HepG2 (cell line): ENCODE results near the gene TMEM204. TPM values are rescaled to one million over a fixed set of nuclear protein-coding genes. Genes with fewer than 3 reads are reported as not detected.

Experiments
- ATAC-seq: fragments of 200-7000 bp; cut with Tn5 transposase; 3 replicates; pipeline ENCODE4 v1.9.1; 2020; ENCODE audit warnings: mild to moderate bottlenecking, moderate library complexity
- BruUV-seq: library from RNA; stranded (reverse); fragments of 400-500 nt; replicated peaks from 2 replicates; lab custom pipeline; 2021; lab: Mats Ljungman, UMichigan
- CTCF ChIA-PET: fragments of 300-600 bp; formaldehyde crosslinking; extraction: SDS; loops from one replicate; lab custom pipeline; 2021; ENCODE audit warnings: low total read pairs, inconsistent platforms, low intra/inter-chr PET ratio; lab: Yijun Ruan, JAX
- POLR2A ChIA-PET: fragments of 350-600 bp; sonication (Branson Sonifier 250); formaldehyde crosslinking; loops from one replicate; lab custom pipeline; 2020; ENCODE audit warnings: antibody characterized with exemption, inconsistent platforms; lab: Yijun Ruan, JAX
- DNase-seq: peaks from one replicate; pipeline ENCODE4 v3.0.0-alpha.2; 2015; ENCODE audit warnings: low spot score
- FAIRE-seq: peaks from 3 replicates; lab custom pipeline; 2011; peaks lifted over from hg19 to GRCh38; lab: Jason Lieb, UNC
- H2AFZ ChIP-seq: one replicate; pipeline ENCODE4 v1.6.1; 2011; ENCODE audit warnings: low read length, inconsistent platforms
- H3K27ac ChIP-seq: fragments of 300-600 bp; 3 replicates; pipeline ENCODE4 v1.8.0; 2011; ENCODE audit warnings: mixed run types, mild to moderate bottlenecking, mixed read lengths, low read length, inconsistent platforms; ENCODE audit not compliant: insufficient read depth; ENCODE audit errors: extremely low read length
- H3K27me3 ChIP-seq, 2 experiments: fragments of 200-600 bp in 1 of 2; 2 replicates in 1 of 2; 3 replicates in 1 of 2; pipeline versions ENCODE4 v1.6.0 to v1.8.0; 2011; ENCODE audit warnings: low read length in 2 of 2, mild to moderate bottlenecking in 2 of 2, moderate library complexity in 2 of 2, inconsistent platforms in 1 of 2; ENCODE audit not compliant: insufficient read depth in 2 of 2, control insufficient read depth in 1 of 2
- H3K36me3 ChIP-seq, 2 experiments: fragments of 200-600 bp in 1 of 2; replicated peaks in 1 of 2; 2 replicates in 1 of 2; 3 replicates in 1 of 2; pipeline versions ENCODE4 v1.5.1 to v1.8.0; 2011; ENCODE audit warnings: low read length in 2 of 2, inconsistent platforms in 1 of 2; ENCODE audit not compliant: insufficient read depth in 2 of 2, control insufficient read depth in 1 of 2
- H3K4me1 ChIP-seq: 2 replicates; pipeline ENCODE4 v1.5.1; 2012; ENCODE audit warnings: low read length, inconsistent platforms; ENCODE audit not compliant: insufficient read depth
- H3K4me2 ChIP-seq: 2 replicates; pipeline ENCODE4 v1.6.0; 2011; ENCODE audit warnings: low read depth, low read length, inconsistent platforms
- H3K4me3 ChIP-seq, 3 experiments: fragments of 200-600 bp in 1 of 3; sonication (generic), shearing (Covaris generic) in 1 of 3; replicated peaks in 1 of 3; 2 replicates each; pipeline ENCODE4 v1.5.1; 2011 to 2016; ENCODE audit warnings: low read length in 3 of 3, inconsistent platforms in 2 of 3, low read depth in 2 of 3, mild to moderate bottlenecking in 2 of 3, control low read depth in 1 of 3, mixed read lengths in 1 of 3; ENCODE audit not compliant: insufficient read depth in 1 of 3
- H3K79me2 ChIP-seq: one replicate; pipeline ENCODE4 v1.6.1; 2011; ENCODE audit warnings: low read length, inconsistent platforms; ENCODE audit not compliant: insufficient read depth
- H3K9ac ChIP-seq: 2 replicates; pipeline ENCODE4 v1.6.0; 2011; ENCODE audit warnings: mild to moderate bottlenecking, low read depth, low read length, inconsistent platforms; ENCODE audit not compliant: insufficient read depth
- H3K9me3 ChIP-seq: 2 replicates; pipeline ENCODE4 v1.5.1; 2012; ENCODE audit warnings: mild to moderate bottlenecking, low read length
- H4K20me1 ChIP-seq: 2 replicates; pipeline ENCODE4 v1.6.0; 2011; ENCODE audit warnings: inconsistent platforms, mild to moderate bottlenecking, low read length, moderate library complexity; ENCODE audit not compliant: insufficient read depth
- ADNP ChIP-seq: sonication (generic); formaldehyde crosslinking; IDR thresholded peaks from 2 replicates; pipeline ENCODE4 v1.4.0; 2020; ENCODE audit warnings: missing genetic modification reagents
- CBFB ChIP-seq: sonication (generic); formaldehyde crosslinking; IDR thresholded peaks from 2 replicates; pipeline ENCODE4 v1.4.0; 2020; ENCODE audit warnings: missing genetic modification reagents
- CREM ChIP-seq, 2 experiments: sonication (generic) in 1 of 2; formaldehyde crosslinking in 1 of 2; IDR thresholded peaks; 2 replicates each; pipeline versions ENCODE4 v1.4.0 to v1.6.1; 2016 to 2020; ENCODE audit warnings: antibody characterized with exemption in 1 of 2, mild to moderate bottlenecking in 1 of 2, missing genetic modification reagents in 1 of 2
- EHMT2 ChIP-seq: fragments of 200-600 bp; sonication (generic); IDR thresholded peaks from 2 replicates; pipeline ENCODE4 v1.7.0; 2017; ENCODE audit warnings: antibody characterized with exemption, low read depth, low read length, borderline replicate concordance
- GTF2F1 ChIP-seq: fragments of 150-350 bp; IDR thresholded peaks from 2 replicates; pipeline ENCODE4 v1.6.1; 2014; ENCODE audit warnings: low read length
- HNF1A ChIP-seq, 2 experiments: sonication (generic) in 1 of 2; formaldehyde crosslinking in 1 of 2; IDR thresholded peaks; 2 replicates each; pipeline versions ENCODE4 v1.4.0 to v1.6.1; 2016 to 2020; ENCODE audit warnings: borderline replicate concordance in 1 of 2, low read depth in 1 of 2, mild to moderate bottlenecking in 1 of 2, missing genetic modification reagents in 1 of 2
- KMT2B ChIP-seq: IDR thresholded peaks from 2 replicates; pipeline ENCODE4 v1.6.1; 2016; ENCODE audit warnings: missing genetic modification reagents, missing compliant biosample characterization
- MAZ ChIP-seq, 2 experiments: sonication (generic) in 1 of 2; formaldehyde crosslinking in 1 of 2; IDR thresholded peaks; 2 replicates each; pipeline versions ENCODE4 v1.5.0 to v1.6.1; 2012 to 2020; ENCODE audit warnings: low read depth in 2 of 2, mild to moderate bottlenecking in 2 of 2, borderline replicate concordance in 1 of 2, improper control_type of control experiment in 1 of 2, low read length in 1 of 2, missing genetic modification reagents in 1 of 2, moderate library complexity in 1 of 2
- PAF1 ChIP-seq: IDR thresholded peaks from 2 replicates; pipeline ENCODE4 v1.6.1; 2016; ENCODE audit warnings: missing genetic modification reagents, missing compliant biosample characterization
- RBM22 ChIP-seq: fragments of 200-400 bp; formaldehyde crosslinking; optimal IDR thresholded peaks from 2 replicates; pipeline ENCODE3; 2017; ENCODE audit warnings: mild to moderate bottlenecking, low read length, moderate library complexity
- RFX1 ChIP-seq: fragments of 450-650 bp; IDR thresholded peaks from 2 replicates; pipeline ENCODE4 v1.6.1; 2017
- RFX3 ChIP-seq: IDR thresholded peaks from 2 replicates; pipeline ENCODE4 v1.6.1; 2016; ENCODE audit warnings: missing biosample characterization, missing genetic modification reagents
- SPEN ChIP-seq: sonication (generic); formaldehyde crosslinking; IDR thresholded peaks from 2 replicates; pipeline ENCODE4 v1.5.1; 2020; ENCODE audit warnings: low read depth, mild to moderate bottlenecking, missing genetic modification reagents
- WGBS: methylation state at CpG from one replicate; pipeline ENCODE4 v1.1.6; 2017; ENCODE audit warnings: low lambda C conversion rate; 5-methylcytosine and 5-hydroxymethylcytosine counted together
- in situ Hi-C: cut with HindIII; loops from 2 replicates; pipeline ENCODE4 v1.10.0; 2017; ENCODE audit warnings: low pct_unique_long_range_greater_than_20kb; ENCODE audit not compliant: extremely low pct_ligation_motif_present
- intact Hi-C: fragments of 100-400 bp; cut with micrococcal nuclease; formaldehyde crosslinking; loops from one replicate; pipeline ENCODE4 v1.10.0; 2022; ENCODE audit not compliant: unreplicated experiment
- polyA plus RNA-seq, 8 experiments: library from polyadenylated mRNA; depleted of rRNA in 3 of 8; stranded (reverse) in 7 of 8; unstranded in 1 of 8; fragments of >200 nt; fragmentation: Illumina TruSeq in 4 of 8; extraction: Trizol in 4 of 8; gene quantifications; 2 replicates each; pipeline versions ENCODE4 v1.2.1 to v1.2.3, GENCODE V29; 2011 to 2016; ENCODE audit warnings: low read depth in 4 of 8, missing spikeins in 1 of 8, mixed read lengths in 1 of 8; ENCODE audit not compliant: insufficient read depth in 1 of 8
- total RNA-seq, 5 experiments: library from RNA; depleted of rRNA; stranded (reverse); fragments of >200 nt; fragmentation: Illumina TruSeq; extraction: Trizol; gene quantifications; 2 replicates each; pipeline ENCODE4 v1.2.3, GENCODE V29; 2016; ENCODE audit warnings: low read depth in 1 of 5
- TF ChIP-seq, protein P1 (sequence below): sonication (generic); formaldehyde crosslinking; IDR thresholded peaks from 2 replicates; pipeline ENCODE4 v1.4.0; 2020; ENCODE audit warnings: missing genetic modification reagents

Gene TMEM204
- total and polyA plus RNA-seq, 2 of the 13 experiments (the other 11 are each of a cell fraction or from before 2014, with no cell fraction given) = not detected

- TF ChIP-seq HNF1A (IDR thresholded peaks at IDR 0.05; ENCODE audit: low read depth) = no peak
- TF ChIP-seq HNF1A (CRISPR knock-in tag; IDR thresholded peaks at IDR 0.05; ENCODE audit: borderline replicate concordance) = no peak
- no peak for TF ChIP-seq MAZ (IDR thresholded peaks at IDR 0.05; ENCODE audit: borderline replicate concordance, low read depth, low read length)
- TF ChIP-seq MAZ (CRISPR knock-in tag; IDR thresholded peaks at IDR 0.05; ENCODE audit: low read depth) = no peak
- no peak for TF ChIP-seq ADNP (CRISPR knock-in tag)
These were observed 4.4 kb upstream of the TMEM204 start (continued) for GRCh38 chr16:1528921-1529537.

- Histone ChIP-seq H3K36me3 (no peaks in the 10 kb centered on the region), H3K4me1 (peaks cover 12% of the 10 kb centered on the region), H3K4me3 (no peak overlapping the region), H3K79me2 (no peaks in the 10 kb centered on the region), H3K27me3 (no peaks in the 10 kb centered on the region), H3K27ac (no peak overlapping the region), H4K20me1 (no peaks in the 10 kb centered on the region), H3K4me2 (no peak overlapping the region), H3K9ac (no peak overlapping the region), H2AFZ (no peak overlapping the region), H3K9me3 (no peaks in the 10 kb centered on the region)
- FAIRE-seq = no peak
- DNase-seq = no peak
- in situ Hi-C loops = no loop called here
- intact Hi-C loops = no loop called here
- no TSS peak for BruUV-seq
- CTCF ChIA-PET = no interaction called here
- ATAC-seq = no peak
- POLR2A ChIA-PET = no interaction called here
- WGBS = 87% methylated on average over 19 of the region's 27 CpGs
- TF ChIP-seq RFX3 = no peak
- no peak for TF ChIP-seq KMT2B
- no peak for TF ChIP-seq GTF2F1
- no peak for TF ChIP-seq RBM22
- TF ChIP-seq PAF1 (CRISPR knock-in tag) = no peak
- no peak for TF ChIP-seq EHMT2
- no peak for TF ChIP-seq CREM (IDR thresholded peaks at IDR 0.05)
- no peak for TF ChIP-seq CREM (CRISPR knock-in tag; IDR thresholded peaks at IDR 0.05)
- no peak for TF ChIP-seq CBFB (CRISPR knock-in tag)
- TF ChIP-seq SPEN (CRISPR knock-in tag) = no peak
- no peak for TF ChIP-seq RFX1
- TF ChIP-seq, protein P1, sequence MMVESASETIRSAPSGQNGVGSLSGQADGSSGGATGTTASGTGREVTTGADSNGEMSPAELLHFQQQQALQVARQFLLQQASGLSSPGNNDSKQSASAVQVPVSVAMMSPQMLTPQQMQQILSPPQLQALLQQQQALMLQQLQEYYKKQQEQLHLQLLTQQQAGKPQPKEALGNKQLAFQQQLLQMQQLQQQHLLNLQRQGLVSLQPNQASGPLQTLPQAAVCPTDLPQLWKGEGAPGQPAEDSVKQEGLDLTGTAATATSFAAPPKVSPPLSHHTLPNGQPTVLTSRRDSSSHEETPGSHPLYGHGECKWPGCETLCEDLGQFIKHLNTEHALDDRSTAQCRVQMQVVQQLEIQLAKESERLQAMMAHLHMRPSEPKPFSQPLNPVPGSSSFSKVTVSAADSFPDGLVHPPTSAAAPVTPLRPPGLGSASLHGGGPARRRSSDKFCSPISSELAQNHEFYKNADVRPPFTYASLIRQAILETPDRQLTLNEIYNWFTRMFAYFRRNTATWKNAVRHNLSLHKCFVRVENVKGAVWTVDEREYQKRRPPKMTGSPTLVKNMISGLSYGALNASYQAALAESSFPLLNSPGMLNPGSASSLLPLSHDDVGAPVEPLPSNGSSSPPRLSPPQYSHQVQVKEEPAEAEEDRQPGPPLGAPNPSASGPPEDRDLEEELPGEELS = no peak
These were observed 3.0 kb upstream of the TMEM204 start for GRCh38 chr16:1530349-1530882.
